Embryonic facial prominence (tissue), 1 donor: Measurements from ENCODE around the gene YPEL3.
A peak's percentile ranks its signal among the peaks of the same experiment; 100 is the strongest.
"Not testable (repeated sequence)": the region's sequence is repeated elsewhere in the genome, so short reads cannot be mapped to it uniquely, and the experiment has no call there.

Source experiments
- DNase-seq: peaks from one replicate; pipeline ENCODE4 v3.0.0-alpha.2; 2016; ENCODE audit errors: extremely low spot score

The YPEL3 gene

DNA sequence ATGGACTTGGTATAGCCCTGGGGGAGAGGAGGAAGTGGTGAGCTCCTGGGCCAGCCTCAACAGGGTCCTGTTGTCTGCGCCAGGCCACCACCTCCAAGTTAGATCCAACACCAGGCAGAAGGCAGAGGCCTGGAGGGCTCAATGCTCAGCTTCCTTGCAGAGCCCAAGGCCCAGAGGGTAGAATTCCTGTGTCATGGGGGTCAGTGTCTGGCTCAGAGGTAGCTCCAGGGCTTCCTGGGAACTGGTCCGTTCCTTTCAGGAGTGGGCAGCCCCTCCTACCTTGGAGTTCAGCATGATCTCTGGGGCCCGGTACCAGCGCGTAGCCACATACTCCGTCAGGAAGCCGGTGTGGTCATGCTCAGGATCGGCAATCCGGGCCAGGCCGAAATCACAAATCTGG is 21.8 kb upstream of the YPEL3 start:
- DNase-seq = no peak

DNA sequence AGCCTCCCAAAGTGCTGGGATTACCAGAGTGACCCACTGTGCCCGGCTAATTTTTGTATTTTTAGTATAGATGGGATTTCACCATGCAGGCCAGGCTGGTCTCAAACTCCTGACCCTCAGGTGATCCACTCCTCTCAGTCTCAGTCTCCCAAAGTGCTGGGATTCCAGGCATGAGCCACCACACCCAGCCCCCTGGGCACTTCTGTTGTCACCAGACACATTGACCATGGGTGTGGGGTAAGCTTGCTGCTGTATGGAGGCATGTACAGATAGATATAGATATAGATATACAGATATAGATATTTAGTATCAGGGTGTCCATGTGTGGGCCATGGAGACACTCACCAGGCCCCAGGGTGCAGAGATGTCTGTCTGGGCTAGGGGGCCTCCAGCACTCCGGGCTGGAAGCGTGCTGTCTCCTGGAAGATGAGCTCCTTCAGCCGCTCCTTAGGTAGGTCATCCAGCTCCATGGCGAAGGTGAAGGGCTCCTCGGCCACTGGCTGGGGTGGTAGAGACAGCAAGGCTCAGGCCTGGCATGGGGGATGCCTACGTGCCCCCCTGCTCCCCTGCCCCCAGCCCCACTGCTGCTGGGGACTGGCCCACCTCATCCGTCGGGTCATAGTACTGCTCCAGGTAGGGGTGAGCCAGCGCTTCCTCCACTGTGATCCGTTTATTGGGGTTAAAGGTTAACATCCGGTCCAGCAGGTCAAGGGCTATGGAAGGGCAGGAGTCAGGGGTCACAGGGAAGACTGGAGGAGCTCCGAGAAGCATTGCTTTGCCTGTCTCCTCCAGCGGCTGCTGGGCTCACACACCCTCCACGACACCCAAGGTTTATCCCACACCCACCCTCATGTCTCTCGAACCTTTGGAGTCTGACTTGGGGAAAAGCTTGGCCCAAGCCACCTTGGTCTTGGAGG is 20.5 kb upstream of the YPEL3 start:
- no peak for DNase-seq

DNA sequence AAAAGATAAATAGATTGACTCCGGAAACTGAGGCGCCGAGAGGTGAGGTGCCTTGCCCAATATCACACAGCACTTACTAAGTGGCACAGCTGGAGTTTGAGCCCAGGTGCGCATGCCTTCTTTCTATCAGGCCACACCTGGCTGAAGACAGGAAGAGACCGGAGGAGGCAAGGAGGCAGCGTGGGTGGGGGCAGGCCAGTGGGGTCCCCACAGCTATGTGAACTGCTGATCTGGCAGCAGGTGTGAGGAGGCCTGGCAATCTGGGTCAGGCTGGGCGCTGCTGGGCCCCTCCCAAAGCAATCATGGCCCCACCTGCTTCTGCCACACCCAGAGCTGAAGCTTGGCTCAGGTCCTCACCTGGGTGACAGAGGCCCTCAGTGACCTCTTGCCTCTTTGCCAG is 19.2 kb upstream of the YPEL3 start:
- DNase-seq = no peak

DNA sequence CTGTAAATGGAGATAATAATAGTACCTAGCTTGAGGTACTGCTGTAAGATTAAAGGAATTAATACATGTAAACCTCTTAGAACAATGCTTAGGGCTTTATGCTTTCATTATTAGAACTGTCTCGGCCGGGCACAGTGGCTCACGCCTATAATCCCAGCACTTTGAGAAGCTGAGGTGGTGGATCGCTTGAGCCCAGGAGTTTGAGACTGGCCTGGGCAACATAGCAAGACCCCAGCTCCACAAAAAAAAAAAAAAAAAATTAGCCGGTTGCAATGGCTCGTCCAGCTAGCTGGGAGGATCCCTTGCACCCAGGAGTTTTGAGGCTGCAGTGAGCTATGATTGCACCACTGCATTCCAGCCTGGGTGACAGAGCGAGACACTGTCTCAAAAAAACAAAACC is 18.8 kb upstream of the YPEL3 start:
- DNase-seq = not testable (repeated sequence)

- no peak for DNase-seq
These were observed 18.4 kb upstream of the YPEL3 start for GRCh38 chr16:30114411-30114810.

- DNase-seq = no peak
These were observed 17.8 kb upstream of the YPEL3 start for GRCh38 chr16:30113711-30114333.

DNA sequence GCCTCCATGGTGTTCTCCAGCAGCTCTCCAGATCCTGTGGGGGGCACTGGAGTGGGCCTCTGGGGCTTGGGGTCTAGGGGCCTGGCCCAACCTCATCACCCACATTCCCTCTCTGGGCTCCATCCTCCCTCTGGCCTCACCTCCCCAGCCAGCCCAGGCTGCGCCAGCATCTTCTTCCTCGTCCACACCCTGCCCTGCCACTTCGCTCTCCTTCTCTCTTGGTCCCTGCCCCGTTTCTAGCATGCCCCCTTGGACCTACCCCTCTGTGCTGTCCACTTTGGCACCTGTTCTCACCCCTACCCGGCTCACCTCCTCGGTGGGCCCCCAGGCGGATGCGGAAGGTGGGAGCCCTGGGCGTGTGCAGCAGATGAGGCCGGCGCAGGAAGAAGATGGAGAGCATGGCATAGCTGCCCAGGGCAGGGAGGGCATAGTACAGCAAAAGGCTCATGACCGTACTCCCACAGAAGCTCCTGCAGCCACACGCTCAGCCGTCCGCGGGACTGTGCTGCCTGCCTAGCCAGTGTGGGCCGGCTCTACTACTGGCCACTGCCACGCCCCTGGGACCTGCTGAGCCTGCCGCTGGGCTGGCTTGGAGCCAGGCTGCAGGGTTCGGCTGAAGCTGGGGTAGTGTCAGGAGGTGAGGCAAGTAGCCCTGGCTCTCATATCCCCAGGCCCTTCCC is 17.2 kb upstream of the YPEL3 start, which contains the start of gene GDPD3:
GDPD3 (minus strand) TSS at position 507 of the 680 bp plus-strand sequence; CDS start at position 448, 59 bp downstream.
- DNase-seq = no peak

DNA sequence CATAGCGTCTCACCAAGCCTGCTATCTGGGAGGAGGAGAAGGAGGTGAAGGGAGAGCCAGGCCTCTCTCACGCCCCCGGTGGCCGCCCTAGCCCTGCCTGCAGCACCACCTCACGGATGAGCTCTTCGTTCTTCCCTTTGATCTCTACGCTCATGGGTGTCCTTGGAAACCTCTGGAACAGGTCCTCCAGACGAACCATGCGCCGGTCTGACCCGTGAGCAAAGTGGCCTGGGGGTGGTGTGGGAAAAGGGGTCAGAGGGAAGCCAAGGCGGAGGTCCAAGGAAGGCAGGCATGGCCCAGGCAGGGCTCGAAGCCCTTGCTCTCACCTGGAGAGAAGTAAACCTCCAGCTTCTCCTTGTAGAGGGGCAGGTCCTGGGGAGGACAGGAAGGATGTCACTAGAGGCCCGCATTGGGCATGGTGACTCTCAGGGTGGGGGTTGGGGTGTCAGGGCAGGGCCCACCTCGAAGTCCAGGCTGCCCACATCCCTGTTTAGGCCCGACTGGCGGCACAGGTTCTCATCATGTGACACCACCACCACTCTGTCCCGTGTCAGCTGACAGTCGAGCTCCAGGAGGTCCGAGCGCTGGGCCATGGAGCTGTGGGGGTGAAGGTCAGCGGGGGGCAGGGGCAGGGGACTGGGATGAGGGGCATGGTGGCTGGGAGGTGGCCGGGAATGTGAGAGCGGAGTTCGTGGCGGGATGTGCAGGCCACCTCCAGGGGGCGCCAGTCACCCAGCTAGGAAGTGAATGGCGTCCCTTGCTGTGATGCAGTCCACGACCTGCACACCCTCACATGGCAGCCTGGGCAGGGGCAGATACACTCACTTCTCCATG is 16.4 kb upstream of the YPEL3 start:
- no peak for DNase-seq

GRCh38 chr16:30110661-30111060 is 14.6 kb upstream of the YPEL3 start:
- DNase-seq = no peak

GRCh38 chr16:30108059-30108850 is 12.2 kb upstream of the YPEL3 start:
- DNase-seq = no peak

GRCh38 chr16:30104492-30104891 is 8.5 kb upstream of the YPEL3 start:
- DNase-seq = no peak

- DNase-seq = no peak
These were observed 8.1 kb upstream of the YPEL3 start for GRCh38 chr16:30104090-30104489.

- no peak for DNase-seq
These were observed 1.0 kb upstream of the YPEL3 start for GRCh38 chr16:30096862-30097563.

GRCh38 chr16:30095166-30096078 is 591 bp downstream of the YPEL3 start:
- DNase-seq = no peak

- DNase-seq = no peak
These were observed 1.4 kb downstream of the YPEL3 start for GRCh38 chr16:30094541-30095165.

GRCh38 chr16:30092373-30093010 is 3.5 kb downstream of the YPEL3 start:
- no peak for DNase-seq

GRCh38 chr16:30091474-30092372 is 4.3 kb downstream of the YPEL3 start, which contains the start of gene TBX6:
TSS of gene TBX6 (minus strand) at chr16:30091924. CDS start at chr16:30091193, 731 bp downstream.
- DNase-seq = peak; percentile 79
